ENCODE data around the gene ATP11C.
A peak's percentile ranks its signal among the peaks of the same experiment; 100 is the strongest.
"Not testable (repeated sequence)": the region's sequence is repeated elsewhere in the genome, so short reads cannot be mapped to it uniquely, and the experiment has no call there.

ATP11C gene

DNA sequence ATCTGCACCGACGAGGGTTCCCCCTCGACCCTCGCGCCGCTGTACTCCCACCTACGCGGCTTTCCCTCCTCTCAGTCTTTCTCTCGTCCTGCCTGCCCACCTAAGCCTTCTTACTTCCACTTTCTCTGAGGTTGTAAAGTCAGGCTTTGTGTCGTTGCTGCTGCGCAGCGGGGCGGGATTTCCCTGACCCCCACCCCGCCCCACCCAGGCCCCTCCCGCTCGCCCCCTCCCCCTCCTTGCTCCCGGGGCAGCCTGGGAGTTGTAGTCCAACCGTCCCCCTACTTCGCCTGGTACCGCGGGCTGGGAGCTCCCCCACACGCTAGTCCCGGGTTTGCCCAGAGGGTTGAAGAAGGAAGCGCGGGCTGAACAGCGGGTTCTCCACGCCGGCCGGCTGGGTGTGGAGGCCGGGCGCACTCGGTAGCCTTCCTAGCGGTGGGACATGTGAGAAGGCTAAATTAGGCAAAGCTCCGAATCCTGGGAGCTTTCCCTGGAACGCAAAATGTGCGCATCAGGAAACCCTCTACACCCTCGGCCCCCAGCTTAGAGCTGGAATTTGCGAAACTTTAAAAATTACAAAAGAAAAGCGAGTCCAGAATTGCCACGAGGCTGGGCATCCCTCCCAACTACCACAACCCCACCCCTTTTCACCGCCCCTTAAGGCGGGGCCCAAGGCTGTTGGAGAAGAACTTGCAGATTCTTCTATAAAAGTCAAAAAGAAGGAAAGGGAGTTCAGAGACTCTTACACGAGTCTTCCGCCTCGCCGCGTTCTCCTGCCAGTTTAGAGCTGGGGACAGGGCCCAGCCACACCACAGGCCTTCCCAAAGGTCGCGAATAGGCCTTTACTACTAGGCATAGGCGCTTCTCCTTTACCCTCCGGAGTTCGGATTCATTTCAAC is at the start of gene ATP11C:
TSS of gene ATP11C (minus strand) at position 153 of the 896 bp plus-strand sequence. CDS start 1,011 bp downstream, outside the sequence.
- Mint-ChIP-seq H3K27ac (peak within 1 kb of the TSS; percentile 91), H3K36me3 (ENCODE audit: low read depth) (peaks cover 7% of the 10 kb centered on the region), H3K9me3 (no peaks in the 10 kb centered on the region), H3K4me3 (peak within 1 kb of the TSS; percentile 80), H3K27me3 (no peaks in the 10 kb centered on the region), H3K4me1 (ENCODE audit: low read depth) (peaks cover 16% of the 10 kb centered on the region)
- intact Hi-C loops (cut with micrococcal nuclease), result loop anchor here (5.0 kb wide), 2 partner anchors 41 to 151 kb away; no protein-coding TSS in a partner anchor

DNA sequence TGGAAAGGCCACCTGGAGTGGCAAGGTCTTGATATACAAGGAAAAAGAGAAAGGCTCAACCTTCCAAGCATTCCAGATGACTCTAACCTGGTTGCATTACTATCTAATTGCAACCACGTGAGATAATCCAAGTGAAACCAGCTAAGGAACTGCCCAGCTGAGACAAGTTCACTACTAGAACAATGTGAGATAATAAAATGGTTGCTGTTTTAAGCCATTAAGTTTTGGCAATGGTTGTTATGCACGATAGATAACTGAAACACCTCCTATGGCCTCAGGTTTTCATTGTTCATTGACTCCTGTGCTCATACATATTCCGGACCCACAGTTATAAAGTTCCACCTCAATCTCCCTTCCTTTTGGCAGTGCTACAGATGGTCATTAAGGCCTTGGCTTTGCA is 41.6 kb upstream of the ATP11C start:
- no peak overlapping the region for H3K27ac Mint-ChIP-seq
- H3K4me3 Mint-ChIP-seq, result no peak overlapping the region
- H3K27me3 Mint-ChIP-seq, result peaks cover 22% of the 10 kb centered on the region
- no peaks in the 10 kb centered on the region for H3K36me3 Mint-ChIP-seq (ENCODE audit: low read depth)
- no peaks in the 10 kb centered on the region for H3K9me3 Mint-ChIP-seq
- H3K4me1 Mint-ChIP-seq (ENCODE audit: low read depth), result no peaks in the 10 kb centered on the region
- intact Hi-C loops (cut with micrococcal nuclease), result no loop called here

DNA sequence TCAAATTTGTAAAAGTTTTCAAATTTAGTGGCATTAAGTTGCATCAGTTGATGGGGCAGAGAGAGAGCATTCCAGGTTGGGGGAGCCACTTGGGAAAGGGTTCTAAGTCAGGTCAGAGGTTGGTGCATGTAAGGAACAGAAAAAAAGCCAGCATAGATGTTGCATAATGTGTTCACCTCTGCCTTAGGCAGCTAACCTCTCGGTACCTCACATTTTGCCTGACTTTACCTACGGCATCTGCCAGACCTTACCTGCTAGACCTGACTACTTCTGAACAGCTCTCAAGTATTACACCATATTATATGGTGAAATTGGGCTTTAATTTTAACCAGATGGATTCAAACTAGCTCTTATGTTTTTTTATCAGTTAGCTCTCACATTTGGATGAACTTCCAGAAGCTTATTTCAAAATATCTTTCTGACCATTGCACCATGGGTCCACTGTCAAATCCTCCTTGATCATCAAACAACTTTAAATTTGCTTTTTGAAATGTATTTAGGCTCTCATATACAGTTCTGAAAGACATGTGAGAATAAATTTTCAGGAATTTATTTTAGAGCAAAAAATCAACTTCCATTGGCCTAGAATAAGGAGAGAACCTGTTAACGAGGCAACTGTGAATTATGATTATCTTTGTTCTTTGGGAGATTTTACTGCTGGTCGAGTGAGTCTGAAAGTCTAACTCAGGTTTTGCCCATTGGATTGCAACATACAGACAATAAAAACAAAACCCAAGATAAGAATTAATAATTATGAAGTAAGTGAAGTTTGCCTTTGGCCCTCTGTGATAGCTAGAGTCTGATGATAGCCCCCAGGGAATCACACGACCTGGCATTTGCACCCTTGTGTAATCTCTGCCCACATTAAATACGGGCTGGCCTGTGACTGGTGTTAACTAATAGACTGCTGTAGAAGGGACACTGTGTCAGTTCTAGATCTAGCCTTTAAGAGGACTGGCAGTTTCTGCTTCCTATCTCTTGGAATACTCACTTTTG is 40.1 kb upstream of the ATP11C start:
- no peaks in the 10 kb centered on the region for H3K4me1 Mint-ChIP-seq (ENCODE audit: low read depth)
- no peaks in the 10 kb centered on the region for H3K9me3 Mint-ChIP-seq
- H3K36me3 Mint-ChIP-seq (ENCODE audit: low read depth), result no peaks in the 10 kb centered on the region
- H3K4me3 Mint-ChIP-seq, result no peak overlapping the region
- intact Hi-C loops (cut with micrococcal nuclease), result no loop called here
- no peak overlapping the region for H3K27ac Mint-ChIP-seq
- peaks cover 20% of the 10 kb centered on the region for H3K27me3 Mint-ChIP-seq

DNA sequence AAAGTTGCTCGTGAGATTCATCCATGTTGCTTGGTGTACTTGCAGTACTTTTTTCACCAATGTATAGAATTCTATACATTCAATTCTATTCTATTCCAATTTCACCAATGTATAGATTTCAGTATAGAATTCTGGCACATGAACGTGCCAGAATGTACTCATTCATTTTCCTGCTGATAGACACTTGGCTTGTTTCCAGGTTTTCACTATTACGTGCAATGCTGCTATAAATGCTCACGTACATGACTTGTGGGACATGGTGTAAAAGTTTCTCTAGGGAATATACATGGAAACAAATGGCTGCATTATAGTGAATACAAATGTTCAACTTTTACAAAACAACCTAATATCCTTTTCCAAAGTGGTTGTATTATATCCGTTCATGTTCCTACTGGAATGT is 39.3 kb upstream of the ATP11C start:
- intact Hi-C loops (cut with micrococcal nuclease), result no loop called here
- Mint-ChIP-seq H3K9me3 (no peaks in the 10 kb centered on the region), H3K27ac (no peak overlapping the region), H3K27me3 (peaks cover 20% of the 10 kb centered on the region), H3K4me3 (no peak overlapping the region), H3K36me3 (ENCODE audit: low read depth) (no peaks in the 10 kb centered on the region), H3K4me1 (ENCODE audit: low read depth) (no peaks in the 10 kb centered on the region)

DNA sequence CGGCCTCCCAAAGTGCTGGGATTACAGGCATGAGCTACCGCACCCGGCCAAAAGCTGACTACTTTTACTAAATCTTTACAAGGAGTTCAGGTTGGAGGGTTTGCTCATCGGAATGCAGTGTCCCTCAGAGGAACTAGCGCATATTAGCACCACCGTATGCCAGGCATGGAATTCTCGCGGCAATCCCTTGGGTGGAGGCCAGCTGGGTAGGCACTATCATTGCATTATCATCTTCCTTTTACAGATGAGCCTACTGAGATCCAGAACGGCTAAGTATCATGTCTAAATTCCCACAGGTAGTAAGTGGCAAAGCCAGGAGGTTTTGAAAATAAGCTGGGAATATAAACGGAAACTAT is 38.5 kb upstream of the ATP11C start:
- intact Hi-C loops (cut with micrococcal nuclease), result no loop called here
- no peak overlapping the region for H3K27ac Mint-ChIP-seq
- no peak overlapping the region for H3K4me3 Mint-ChIP-seq
- peaks cover 20% of the 10 kb centered on the region for H3K27me3 Mint-ChIP-seq
- H3K36me3 Mint-ChIP-seq (ENCODE audit: low read depth), result no peaks in the 10 kb centered on the region
- no peaks in the 10 kb centered on the region for H3K9me3 Mint-ChIP-seq
- no peaks in the 10 kb centered on the region for H3K4me1 Mint-ChIP-seq (ENCODE audit: low read depth)

DNA sequence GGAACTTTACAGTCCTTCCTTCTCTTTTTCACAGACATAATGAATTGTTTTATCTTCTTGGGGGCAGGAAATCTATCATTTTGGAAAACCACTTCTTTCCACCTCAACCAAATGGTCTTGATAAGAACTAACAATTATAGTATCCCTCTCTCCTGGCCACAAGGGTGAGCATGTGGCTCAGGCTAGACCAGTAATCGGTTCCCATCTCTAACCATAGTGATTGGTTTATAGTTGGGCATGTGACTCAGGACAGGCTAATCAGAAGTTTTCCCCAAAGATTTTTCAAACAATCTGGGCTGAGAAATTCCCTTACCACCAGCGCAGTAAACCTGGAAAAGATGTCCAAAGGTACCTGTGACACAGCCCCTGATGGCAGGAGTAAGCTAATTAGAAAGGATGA is 36.4 kb upstream of the ATP11C start:
- no peak overlapping the region for H3K27ac Mint-ChIP-seq
- no peaks in the 10 kb centered on the region for H3K4me1 Mint-ChIP-seq (ENCODE audit: low read depth)
- no peaks in the 10 kb centered on the region for H3K9me3 Mint-ChIP-seq
- intact Hi-C loops (cut with micrococcal nuclease), result no loop called here
- peaks cover 18% of the 10 kb centered on the region for H3K27me3 Mint-ChIP-seq
- H3K4me3 Mint-ChIP-seq, result no peak overlapping the region
- no peaks in the 10 kb centered on the region for H3K36me3 Mint-ChIP-seq (ENCODE audit: low read depth)

DNA sequence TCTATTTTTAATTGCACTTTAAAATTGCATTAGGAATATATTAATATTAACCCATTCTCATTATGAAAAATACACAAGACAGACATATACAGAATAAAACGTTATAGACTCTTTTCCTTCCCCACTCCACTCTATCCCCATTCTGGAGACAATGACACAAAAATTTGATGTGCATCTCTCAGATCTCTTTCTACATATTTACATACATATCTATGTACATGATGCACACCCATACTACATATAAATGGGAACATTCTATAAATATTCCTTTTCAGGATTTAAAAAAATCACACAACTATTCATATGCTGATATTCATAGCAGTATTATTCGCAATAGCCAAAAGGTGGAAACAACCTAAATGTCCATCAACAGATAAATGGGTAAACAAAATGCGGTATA is 34.9 kb upstream of the ATP11C start:
- no peak overlapping the region for H3K4me3 Mint-ChIP-seq

DNA sequence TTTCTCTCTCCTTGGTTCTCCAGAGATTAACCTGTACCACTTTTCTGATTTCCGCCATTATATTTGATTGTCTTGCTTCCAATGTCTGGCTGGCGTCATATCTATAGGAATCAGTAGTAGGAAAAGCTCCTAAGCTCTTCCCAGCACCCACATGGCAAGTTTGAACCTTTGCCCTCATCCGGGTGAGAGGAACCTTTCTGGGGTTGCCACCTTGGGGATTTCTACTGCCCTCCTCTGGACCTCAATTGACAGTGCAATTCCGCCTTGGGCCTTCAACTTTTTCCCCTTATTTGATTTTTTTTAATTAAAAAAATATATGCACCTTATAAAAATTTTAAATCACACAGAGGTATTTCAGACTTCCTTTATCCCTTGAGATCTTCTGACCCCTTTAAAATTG is 34.4 kb upstream of the ATP11C start:
- Mint-ChIP-seq H3K27me3 (peaks cover 16% of the 10 kb centered on the region), H3K27ac (no peak overlapping the region), H3K4me3 (no peak overlapping the region), H3K36me3 (ENCODE audit: low read depth) (no peaks in the 10 kb centered on the region), H3K4me1 (ENCODE audit: low read depth) (no peaks in the 10 kb centered on the region), H3K9me3 (no peaks in the 10 kb centered on the region)
- intact Hi-C loops (cut with micrococcal nuclease), result no loop called here

More for the DNA sequence above, 34.9 kb upstream of the ATP11C start:
- Mint-ChIP-seq H3K9me3 (no peaks in the 10 kb centered on the region), H3K27me3 (peaks cover 18% of the 10 kb centered on the region), H3K27ac (no peak overlapping the region), H3K4me1 (ENCODE audit: low read depth) (no peaks in the 10 kb centered on the region), H3K36me3 (ENCODE audit: low read depth) (no peaks in the 10 kb centered on the region)
- intact Hi-C loops (cut with micrococcal nuclease), result no loop called here

DNA sequence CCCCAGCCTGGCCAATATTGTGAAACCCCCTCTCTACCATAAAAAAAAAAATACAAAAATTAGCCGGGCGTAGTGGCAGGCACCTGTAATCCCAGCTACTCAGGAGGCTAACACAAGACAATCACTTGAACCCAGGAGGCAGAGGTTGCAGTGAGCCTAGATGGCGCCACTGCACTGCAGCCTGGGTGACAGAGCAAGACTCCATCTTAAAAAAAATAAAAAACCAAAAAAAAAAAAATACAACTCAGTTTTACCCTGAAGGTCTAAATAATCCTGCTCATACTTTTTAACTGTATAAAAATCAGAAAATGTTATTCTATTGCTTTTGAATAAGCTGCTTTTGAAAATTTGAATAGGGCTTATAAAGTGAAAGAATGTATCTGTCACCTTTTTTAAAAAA is 33.3 kb upstream of the ATP11C start:
- intact Hi-C loops (cut with micrococcal nuclease); H3K36me3 Mint-ChIP-seq (ENCODE audit: low read depth); H3K4me3 Mint-ChIP-seq: not testable (repeated sequence)

DNA sequence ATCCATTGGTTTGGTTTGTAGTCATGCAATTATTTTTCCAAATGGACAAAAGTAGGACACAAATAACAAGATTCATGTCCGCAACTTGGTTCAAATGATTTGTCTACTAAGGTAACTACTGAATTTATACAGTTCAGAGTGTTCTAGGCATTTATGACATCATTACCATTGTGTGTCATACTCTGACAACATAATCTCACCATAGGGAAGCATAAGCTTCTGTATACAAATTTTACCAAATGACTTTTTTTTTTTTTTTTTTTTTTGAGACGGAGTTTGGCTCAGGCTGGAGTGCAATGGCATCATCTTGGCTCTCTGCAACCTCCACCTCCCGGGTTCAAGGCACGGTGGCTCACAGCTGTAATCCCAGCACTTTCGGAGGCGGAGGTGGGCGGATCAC is 32.6 kb upstream of the ATP11C start, which contains the start of gene CXorf66:
TSS of gene CXorf66 (minus strand) at position 101 of the 400 bp plus-strand sequence. CDS start at position 76, 25 bp downstream.
- no peaks in the 10 kb centered on the region for H3K36me3 Mint-ChIP-seq (ENCODE audit: low read depth)
- intact Hi-C loops (cut with micrococcal nuclease), result no loop called here

More for the DNA sequence above, 33.3 kb upstream of the ATP11C start:
- H3K4me1 Mint-ChIP-seq (ENCODE audit: low read depth); H3K27ac Mint-ChIP-seq; H3K9me3 Mint-ChIP-seq: not testable (repeated sequence)
- H3K27me3 Mint-ChIP-seq, result peaks cover 12% of the 10 kb centered on the region

DNA sequence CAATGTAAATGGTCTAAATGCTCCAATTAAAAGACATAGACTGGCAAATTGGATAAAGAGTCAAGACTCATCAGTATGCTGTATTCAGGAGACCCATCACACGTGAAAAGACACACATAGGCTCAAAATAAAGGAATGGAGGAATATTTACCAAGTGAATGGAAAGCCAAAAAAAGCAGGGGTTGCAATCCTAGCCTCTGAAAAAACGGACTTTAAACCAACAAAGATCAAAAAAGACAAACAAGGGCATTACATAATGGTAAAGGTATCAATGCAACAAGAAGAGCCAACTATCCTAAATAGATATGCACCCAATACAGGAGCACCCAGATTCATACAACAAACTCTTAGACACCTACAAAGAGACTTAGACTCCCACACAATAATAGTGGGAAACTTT is 28.2 kb upstream of the ATP11C start:
- H3K27ac Mint-ChIP-seq; H3K9me3 Mint-ChIP-seq; H3K4me1 Mint-ChIP-seq (ENCODE audit: low read depth); intact Hi-C loops (cut with micrococcal nuclease); H3K4me3 Mint-ChIP-seq; H3K36me3 Mint-ChIP-seq (ENCODE audit: low read depth): not testable (repeated sequence)
- peaks cover 12% of the 10 kb centered on the region for H3K27me3 Mint-ChIP-seq

More for the DNA sequence above, 32.6 kb upstream of the ATP11C start, which contains the start of gene CXorf66:
- Mint-ChIP-seq H3K4me1 (ENCODE audit: low read depth) (no peaks in the 10 kb centered on the region), H3K9me3 (no peaks in the 10 kb centered on the region), H3K27ac (no peak within 1 kb of the TSS), H3K27me3 (peaks cover 7% of the 10 kb centered on the region), H3K4me3 (no peak within 1 kb of the TSS)

DNA sequence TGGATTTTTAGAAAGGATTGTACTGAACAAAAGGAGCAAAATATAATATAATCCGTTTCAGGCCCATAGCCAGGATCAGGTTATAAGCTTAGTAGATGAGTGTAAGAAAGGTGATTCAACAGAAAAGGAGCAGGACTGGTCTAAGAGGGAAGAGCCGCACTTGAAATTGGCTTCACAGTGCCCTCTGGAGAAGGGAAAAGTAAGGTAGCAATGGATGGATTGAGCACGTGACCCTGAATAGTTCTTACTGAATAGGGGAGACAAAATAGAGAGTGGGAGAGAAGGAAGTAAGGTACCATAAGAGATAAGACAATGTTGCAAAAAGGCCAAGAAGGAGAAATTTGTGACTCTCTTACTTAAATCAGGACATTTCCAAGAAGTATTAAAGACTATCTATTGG is 16.9 kb upstream of the ATP11C start:
- H3K36me3 Mint-ChIP-seq (ENCODE audit: low read depth), result no peaks in the 10 kb centered on the region
- no peaks in the 10 kb centered on the region for H3K4me1 Mint-ChIP-seq (ENCODE audit: low read depth)
- intact Hi-C loops (cut with micrococcal nuclease), result no loop called here
- H3K9me3 Mint-ChIP-seq, result no peaks in the 10 kb centered on the region
- no peak overlapping the region for H3K27ac Mint-ChIP-seq
- H3K4me3 Mint-ChIP-seq, result no peak overlapping the region
- peaks cover 2% of the 10 kb centered on the region for H3K27me3 Mint-ChIP-seq

DNA sequence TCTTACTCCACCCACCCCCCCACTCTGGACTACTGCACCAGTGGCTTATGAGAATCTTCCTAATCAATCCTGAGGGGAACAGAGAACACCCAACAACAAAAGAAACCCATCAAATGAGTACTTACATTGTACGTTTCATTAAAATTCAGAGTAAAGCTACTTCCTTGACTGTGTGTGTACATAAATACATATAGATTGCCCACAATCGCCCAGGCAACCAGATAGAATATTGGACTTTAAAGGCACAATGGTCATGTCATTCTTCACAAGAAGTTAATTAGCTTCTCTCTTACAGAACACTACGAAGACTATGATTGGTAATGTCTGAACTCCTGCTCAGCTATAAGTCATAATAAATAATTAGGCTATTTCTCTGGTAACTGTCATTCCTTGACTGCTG is 12.2 kb upstream of the ATP11C start:
- H3K27ac Mint-ChIP-seq, result no peak overlapping the region
- no peaks in the 10 kb centered on the region for H3K4me1 Mint-ChIP-seq (ENCODE audit: low read depth)
- H3K27me3 Mint-ChIP-seq, result peaks cover 6% of the 10 kb centered on the region
- intact Hi-C loops (cut with micrococcal nuclease), result no loop called here
- H3K9me3 Mint-ChIP-seq, result no peaks in the 10 kb centered on the region
- H3K4me3 Mint-ChIP-seq, result no peak overlapping the region
- H3K36me3 Mint-ChIP-seq (ENCODE audit: low read depth), result no peaks in the 10 kb centered on the region

DNA sequence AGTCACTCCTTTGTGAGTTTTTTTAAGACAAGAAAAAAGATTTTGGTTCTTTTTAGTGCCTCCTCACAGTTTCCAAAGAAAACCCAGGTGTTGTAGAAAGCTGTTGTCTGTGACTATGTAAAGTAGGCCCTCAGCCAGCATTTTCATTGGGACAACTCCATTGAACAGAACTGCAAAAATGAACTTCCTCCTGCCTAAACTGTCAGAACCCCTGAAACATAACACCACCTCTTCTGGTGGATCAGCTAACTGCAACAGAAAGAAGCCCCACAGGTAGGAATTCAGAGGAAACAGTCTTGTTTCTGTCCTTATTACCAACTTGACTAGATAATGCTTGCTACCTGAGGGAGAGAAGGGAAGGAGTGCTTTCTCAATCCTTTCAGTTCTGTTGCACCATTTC is 3.4 kb upstream of the ATP11C start:
- Mint-ChIP-seq H3K27ac (no peak overlapping the region), H3K9me3 (no peaks in the 10 kb centered on the region), H3K27me3 (no peaks in the 10 kb centered on the region), H3K36me3 (ENCODE audit: low read depth) (peaks cover 7% of the 10 kb centered on the region), H3K4me1 (ENCODE audit: low read depth) (peaks cover 5% of the 10 kb centered on the region), H3K4me3 (no peak overlapping the region)
- intact Hi-C loops (cut with micrococcal nuclease), result no loop called here

All from dendritic cell treated with granulocyte-macrophage colony-stimulating factor and Interleukin-4, amounts not matched to agents 40 ng/mL and 50 ng/mL, for 4 days (primary cell).